Activated T-helper 1 cell treated with anti-CD3 and anti-CD28 coated beads, Interleukin-12 subunit alpha, Interleukin-12 subunit beta, Interleukin-2, Interleukin-4 antibody, amounts not matched to agents 30 ng/mL and 10 ng/mL and 1 ng/mL, durations not matched to agents 14 hours and 24 hours and 36 hours (primary cell): ENCODE results near the gene MUCL1. TPM values are rescaled to one million over a fixed set of nuclear protein-coding genes. Genes with fewer than 3 reads are reported as not detected.
A peak's percentile ranks its signal among the peaks of the same experiment; 100 is the strongest.

Experiments used
- DNase-seq: peaks from one replicate; pipeline ENCODE4 v3.0.0; 2021; ENCODE audit warnings: low spot score
- H3K27ac Mint-ChIP-seq: one replicate; pipeline ENCODE4 v1.8.0; 2021; ENCODE audit warnings: mild to moderate bottlenecking, mixed read lengths
- H3K27me3 Mint-ChIP-seq: one replicate; pipeline ENCODE4 v1.8.0; 2022; ENCODE audit warnings: mild to moderate bottlenecking, moderate library complexity, mixed read lengths; ENCODE audit not compliant: insufficient read depth
- H3K36me3 Mint-ChIP-seq: one replicate; pipeline ENCODE4 v1.8.0; 2021; ENCODE audit warnings: low read depth, mixed read lengths
- H3K4me1 Mint-ChIP-seq: one replicate; pipeline ENCODE4 v1.8.0; 2021; ENCODE audit warnings: low read depth, mixed read lengths
- H3K4me3 Mint-ChIP-seq: one replicate; pipeline ENCODE4 v1.8.0; 2021; ENCODE audit warnings: mild to moderate bottlenecking, moderate library complexity, mixed read lengths
- H3K9me3 Mint-ChIP-seq: one replicate; pipeline ENCODE4 v1.8.0; 2021; ENCODE audit warnings: mixed read lengths
- intact Hi-C: fragments of 100-400 bp; cut with micrococcal nuclease; formaldehyde crosslinking; loops from one replicate; pipeline ENCODE4 v1.15.1; 2024
- total RNA-seq: library from RNA; stranded (reverse); gene quantifications from 2 replicates; pipeline ENCODE4 v1.2.3, GENCODE V29; 2022

MUCL1 gene
- not detected in 2 replicates for total RNA-seq

DNA sequence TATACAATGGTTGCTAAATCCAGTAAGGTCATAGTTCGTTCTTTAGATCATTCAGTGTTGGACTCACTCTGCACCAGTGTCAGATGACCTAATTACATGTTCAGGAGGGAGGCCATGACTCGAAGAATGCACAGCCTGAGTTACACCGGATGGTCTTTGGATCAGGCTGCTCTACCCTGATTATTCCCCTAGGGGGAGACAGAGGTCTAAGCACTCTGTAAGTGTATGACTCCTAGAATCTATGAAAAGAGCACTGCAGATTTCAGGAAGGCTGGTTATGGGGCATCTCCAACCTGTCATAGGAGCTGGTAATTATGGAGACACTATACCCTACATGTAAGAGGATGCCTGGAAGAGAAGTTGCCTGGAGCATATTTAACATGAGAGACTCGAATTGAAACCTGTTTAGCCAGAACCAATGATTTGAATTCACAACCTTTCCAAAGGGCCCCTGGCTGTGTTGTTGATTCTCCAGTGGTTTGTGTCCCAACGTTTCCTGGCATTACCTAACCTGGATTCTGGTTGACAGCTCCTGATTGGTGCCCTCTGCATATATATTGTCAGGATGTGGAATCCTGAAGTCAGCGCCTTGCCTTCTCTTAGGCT, at the start of gene MUCL1:
TSS of gene MUCL1 (plus strand) at position 584 of the 606 bp plus-strand sequence. CDS start 67 bp downstream, outside the sequence.
- H3K4me1 Mint-ChIP-seq, result peaks cover 15% of the 10 kb centered on the region

GRCh38 chr12:54821676-54822075, 32.6 kb upstream of the MUCL1 start:
- intact Hi-C loops, result no loop called here
- Mint-ChIP-seq H3K27me3 (peaks cover 2% of the 10 kb centered on the region), H3K36me3 (no peaks in the 10 kb centered on the region), H3K4me3 (no peak overlapping the region), H3K4me1 (no peaks in the 10 kb centered on the region), H3K27ac (no peak overlapping the region), H3K9me3 (no peaks in the 10 kb centered on the region)
- no peak for DNase-seq

More for the DNA sequence above, at the start of gene MUCL1:
- no peaks in the 10 kb centered on the region for H3K36me3 Mint-ChIP-seq
- peaks cover 1% of the 10 kb centered on the region for H3K27me3 Mint-ChIP-seq
- no peak within 1 kb of the TSS for H3K4me3 Mint-ChIP-seq
- no peak within 1 kb of the TSS for H3K27ac Mint-ChIP-seq
- intact Hi-C loops, result loop anchor here (1.0 to 5.0 kb wide), 9 partner anchors 81 to 288 kb away; partner anchors contain the start of gene TESPA1
- no peaks in the 10 kb centered on the region for H3K9me3 Mint-ChIP-seq
- peak; percentile 66 for DNase-seq

DNA sequence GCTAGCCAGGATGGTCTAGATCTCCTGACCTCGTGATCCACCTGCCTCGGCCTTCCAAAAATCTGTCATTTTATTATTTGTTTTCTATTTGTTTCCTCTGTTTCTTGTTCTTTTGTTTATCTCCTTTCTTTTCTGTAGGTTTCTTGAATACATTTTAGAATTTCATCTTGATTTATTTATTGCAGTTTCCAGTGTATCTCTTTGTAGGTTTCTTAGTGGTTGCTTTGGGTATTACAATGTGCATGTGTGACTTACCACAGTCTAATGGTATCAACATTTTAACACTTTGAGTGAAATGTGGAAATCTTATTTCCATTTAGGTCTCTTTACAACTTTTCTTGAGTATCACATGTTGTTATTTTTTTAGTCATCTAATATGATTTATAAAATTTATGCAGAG, 29.9 kb upstream of the MUCL1 start:
- intact Hi-C loops, result no loop called here
- no peaks in the 10 kb centered on the region for H3K4me1 Mint-ChIP-seq
- H3K36me3 Mint-ChIP-seq, result no peaks in the 10 kb centered on the region
- no peak overlapping the region for H3K4me3 Mint-ChIP-seq
- H3K27ac Mint-ChIP-seq, result no peak overlapping the region
- DNase-seq, result no peak
- peaks cover 2% of the 10 kb centered on the region for H3K27me3 Mint-ChIP-seq
- no peaks in the 10 kb centered on the region for H3K9me3 Mint-ChIP-seq

DNA sequence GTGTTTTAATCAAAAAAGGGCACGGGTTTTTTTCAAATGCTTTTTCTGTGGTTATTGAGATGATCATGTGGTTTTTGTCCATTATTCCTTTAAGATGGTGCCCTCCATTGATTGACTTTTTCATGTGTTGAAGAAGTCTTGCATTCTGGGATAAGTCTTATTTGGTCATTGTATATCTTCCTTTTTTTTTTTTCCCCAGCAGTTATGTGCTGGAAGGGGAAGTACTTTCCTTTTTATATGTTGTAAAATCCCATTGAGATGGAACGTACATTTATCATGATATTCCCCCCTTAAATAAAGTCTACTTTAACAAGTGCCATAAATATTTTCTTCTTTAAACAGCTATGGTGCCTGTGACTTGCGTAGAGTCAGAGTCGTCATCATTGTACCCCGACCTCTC, 24.8 kb upstream of the MUCL1 start:
- Mint-ChIP-seq H3K27ac (no peak overlapping the region), H3K4me3 (no peak overlapping the region), H3K36me3 (no peaks in the 10 kb centered on the region), H3K4me1 (no peaks in the 10 kb centered on the region), H3K27me3 (no peaks in the 10 kb centered on the region), H3K9me3 (no peaks in the 10 kb centered on the region)
- intact Hi-C loops, result no loop called here
- no peak for DNase-seq

DNA sequence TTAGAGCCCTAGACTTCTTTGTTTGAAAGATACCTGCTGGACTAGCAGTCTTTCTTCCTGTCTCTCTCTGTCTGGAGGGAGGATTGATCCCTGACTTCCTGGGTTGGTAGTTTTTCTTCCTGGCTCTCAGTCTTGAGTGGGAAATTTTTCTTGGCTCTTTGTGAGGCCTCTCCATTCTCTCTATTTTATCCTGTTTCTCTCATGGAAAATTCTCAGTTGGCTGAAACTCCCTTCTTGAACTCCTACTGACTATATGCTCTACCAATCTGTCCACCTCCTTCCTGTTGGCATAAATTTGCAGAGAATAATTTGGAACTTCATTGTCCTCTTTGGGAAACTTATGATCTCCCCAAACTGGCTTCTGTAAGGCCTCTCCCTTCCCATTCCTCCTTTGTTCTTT, 24.1 kb upstream of the MUCL1 start:
- intact Hi-C loops, result no loop called here
- no peaks in the 10 kb centered on the region for H3K4me1 Mint-ChIP-seq
- no peak overlapping the region for H3K27ac Mint-ChIP-seq
- no peak for DNase-seq
- no peaks in the 10 kb centered on the region for H3K36me3 Mint-ChIP-seq
- H3K27me3 Mint-ChIP-seq, result no peaks in the 10 kb centered on the region
- H3K9me3 Mint-ChIP-seq, result no peaks in the 10 kb centered on the region
- H3K4me3 Mint-ChIP-seq, result no peak overlapping the region

DNA sequence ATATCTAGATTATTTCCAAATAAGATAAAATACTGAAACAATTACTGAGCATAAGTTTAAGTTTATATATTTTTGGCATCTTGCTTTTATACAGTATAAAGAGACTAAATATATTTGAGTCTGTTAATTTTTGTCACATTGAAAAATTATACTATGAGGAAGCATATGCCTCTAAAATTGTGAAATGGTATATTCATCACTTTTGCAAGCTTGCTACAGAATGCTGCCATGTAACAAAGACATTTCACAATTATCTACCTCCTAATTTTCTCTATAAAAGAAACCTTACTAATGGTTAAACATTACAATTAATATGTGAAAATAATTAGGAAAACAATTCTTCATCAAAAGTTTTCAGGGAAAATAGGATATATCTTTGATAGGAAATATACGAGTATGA, 22.7 kb upstream of the MUCL1 start:
- intact Hi-C loops, result no loop called here
- H3K27me3 Mint-ChIP-seq, result no peaks in the 10 kb centered on the region
- H3K4me3 Mint-ChIP-seq, result no peak overlapping the region
- no peaks in the 10 kb centered on the region for H3K4me1 Mint-ChIP-seq
- no peak overlapping the region for H3K27ac Mint-ChIP-seq
- no peaks in the 10 kb centered on the region for H3K9me3 Mint-ChIP-seq
- no peaks in the 10 kb centered on the region for H3K36me3 Mint-ChIP-seq
- no peak for DNase-seq

DNA sequence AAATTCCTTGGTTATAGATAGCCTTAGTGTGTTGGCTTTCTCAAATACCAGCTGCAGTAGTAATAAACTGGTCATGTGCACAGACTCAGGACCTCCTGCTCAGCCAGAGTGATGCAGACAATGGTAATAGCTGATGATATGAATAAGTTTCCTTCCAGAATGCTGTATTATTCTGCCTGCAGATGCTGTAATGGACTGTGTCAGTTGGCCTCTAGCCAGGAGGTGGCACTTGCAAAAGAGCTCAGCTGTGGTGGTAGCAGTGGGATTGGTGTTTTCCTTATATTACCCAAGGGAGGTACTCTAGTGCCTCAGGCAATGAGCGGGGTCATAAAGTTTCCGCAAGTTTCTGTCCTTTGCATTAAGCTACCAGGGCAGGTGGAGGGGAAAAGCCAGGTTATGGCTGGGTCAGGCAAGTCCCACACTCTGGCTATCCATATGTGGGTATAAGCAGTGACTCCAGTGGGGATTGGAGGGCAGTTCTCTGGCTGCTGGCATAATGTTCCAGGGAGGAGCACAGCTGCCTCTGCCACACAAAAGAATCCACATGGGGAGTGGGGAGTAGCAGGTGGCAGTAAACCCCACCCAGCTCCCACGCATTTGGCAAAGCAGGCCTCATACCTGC, 14.0 kb upstream of the MUCL1 start:
- Mint-ChIP-seq H3K27me3 (no peaks in the 10 kb centered on the region), H3K4me3 (no peak overlapping the region), H3K36me3 (no peaks in the 10 kb centered on the region), H3K4me1 (no peaks in the 10 kb centered on the region), H3K27ac (no peak overlapping the region), H3K9me3 (peaks cover 8% of the 10 kb centered on the region)
- DNase-seq, result no peak
- intact Hi-C loops, result no loop called here

DNA sequence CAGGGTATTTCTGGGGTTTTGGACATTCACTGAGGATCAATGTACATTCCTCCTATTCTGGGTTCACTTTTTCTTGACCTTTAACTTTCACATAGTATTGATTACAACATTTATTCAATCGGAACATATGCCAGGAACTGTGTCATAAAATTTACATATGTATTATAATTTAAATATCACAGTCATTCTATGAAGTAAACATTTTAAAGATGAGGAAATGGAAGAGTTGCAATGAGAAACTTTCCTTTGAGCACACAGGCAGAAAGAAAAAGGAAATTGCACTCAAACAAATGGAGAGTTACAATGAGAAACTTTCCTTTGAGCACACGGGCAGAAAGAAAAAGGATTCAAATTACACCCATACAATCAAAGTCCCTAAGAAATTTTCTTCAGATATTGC, 3.1 kb downstream of the MUCL1 start:
- intact Hi-C loops, result no loop called here
- no peak overlapping the region for H3K27ac Mint-ChIP-seq
- H3K27me3 Mint-ChIP-seq, result peaks cover 1% of the 10 kb centered on the region
- DNase-seq, result no peak
- peaks cover 7% of the 10 kb centered on the region for H3K9me3 Mint-ChIP-seq
- H3K4me1 Mint-ChIP-seq, result peaks cover 19% of the 10 kb centered on the region
- no peak overlapping the region for H3K4me3 Mint-ChIP-seq
- no peaks in the 10 kb centered on the region for H3K36me3 Mint-ChIP-seq

- intact Hi-C loops, result no loop called here
- Mint-ChIP-seq H3K4me1 (peaks cover 22% of the 10 kb centered on the region), H3K9me3 (peaks cover 7% of the 10 kb centered on the region), H3K27ac (no peak overlapping the region), H3K27me3 (peaks cover 1% of the 10 kb centered on the region), H3K4me3 (no peak overlapping the region), H3K36me3 (no peaks in the 10 kb centered on the region)
- DNase-seq, result no peak
These were observed 4.2 kb downstream of the MUCL1 start for GRCh38 chr12:54858562-54858961.

GRCh38 chr12:54859502-54859901, 5.2 kb downstream of the MUCL1 start:
- H3K27ac Mint-ChIP-seq, result no peak overlapping the region
- intact Hi-C loops, result no loop called here
- H3K4me3 Mint-ChIP-seq, result no peak overlapping the region
- H3K36me3 Mint-ChIP-seq, result no peaks in the 10 kb centered on the region
- peaks cover 7% of the 10 kb centered on the region for H3K9me3 Mint-ChIP-seq
- peaks cover 24% of the 10 kb centered on the region for H3K4me1 Mint-ChIP-seq
- H3K27me3 Mint-ChIP-seq, result peaks cover 1% of the 10 kb centered on the region
- DNase-seq, result no peak

GRCh38 chr12:54861927-54862326, 7.6 kb downstream of the MUCL1 start:
- H3K27me3 Mint-ChIP-seq, result peaks cover 8% of the 10 kb centered on the region
- H3K27ac Mint-ChIP-seq, result no peak overlapping the region
- H3K4me1 Mint-ChIP-seq, result peaks cover 19% of the 10 kb centered on the region
- no peaks in the 10 kb centered on the region for H3K36me3 Mint-ChIP-seq
- DNase-seq, result no peak
- intact Hi-C loops, result loop anchor here (10.0 kb wide), 1 partner anchor 763 kb away; no protein-coding TSS in a partner anchor
- H3K9me3 Mint-ChIP-seq, result peaks cover 7% of the 10 kb centered on the region
- H3K4me3 Mint-ChIP-seq, result no peak overlapping the region

GRCh38 chr12:54863948-54864618, 9.8 kb downstream of the MUCL1 start:
- intact Hi-C loops, result loop anchor here (1.0 to 10.0 kb wide), 2 partner anchors 71 to 761 kb away; no protein-coding TSS in a partner anchor
- no peak for DNase-seq
- H3K4me3 Mint-ChIP-seq, result no peak overlapping the region
- H3K27me3 Mint-ChIP-seq, result peaks cover 18% of the 10 kb centered on the region
- H3K36me3 Mint-ChIP-seq, result no peaks in the 10 kb centered on the region
- peaks cover 7% of the 10 kb centered on the region for H3K9me3 Mint-ChIP-seq
- no peak overlapping the region for H3K27ac Mint-ChIP-seq
- H3K4me1 Mint-ChIP-seq, result peaks cover 19% of the 10 kb centered on the region

- Mint-ChIP-seq H3K9me3 (peaks cover 7% of the 10 kb centered on the region), H3K4me3 (no peak overlapping the region), H3K36me3 (no peaks in the 10 kb centered on the region), H3K27ac (no peak overlapping the region), H3K27me3 (peaks cover 18% of the 10 kb centered on the region), H3K4me1 (peaks cover 19% of the 10 kb centered on the region)
- DNase-seq, result no peak
- intact Hi-C loops, result loop anchor here (10.0 kb wide), 1 partner anchor 759 kb away; no protein-coding TSS in a partner anchor
These were observed 11.5 kb downstream of the MUCL1 start for GRCh38 chr12:54865683-54866324.
